GM12875 (cell line): ENCODE measurements around the gene MSI2.

Experiments
- H3K4me3 ChIP-seq: one replicate; pipeline ENCODE4 v1.5.1; 2011; ENCODE audit warnings: low read depth, low read length, control low read depth
- TF ChIP-seq, protein P1 (sequence below): IDR thresholded peaks from 2 replicates; pipeline ENCODE4 v1.5.1; 2011; ENCODE audit warnings: low read depth, mild to moderate bottlenecking, control low read depth, inconsistent platforms, low read length, moderate library complexity, borderline replicate concordance; ENCODE audit not compliant: insufficient read depth

The MSI2 gene

DNA sequence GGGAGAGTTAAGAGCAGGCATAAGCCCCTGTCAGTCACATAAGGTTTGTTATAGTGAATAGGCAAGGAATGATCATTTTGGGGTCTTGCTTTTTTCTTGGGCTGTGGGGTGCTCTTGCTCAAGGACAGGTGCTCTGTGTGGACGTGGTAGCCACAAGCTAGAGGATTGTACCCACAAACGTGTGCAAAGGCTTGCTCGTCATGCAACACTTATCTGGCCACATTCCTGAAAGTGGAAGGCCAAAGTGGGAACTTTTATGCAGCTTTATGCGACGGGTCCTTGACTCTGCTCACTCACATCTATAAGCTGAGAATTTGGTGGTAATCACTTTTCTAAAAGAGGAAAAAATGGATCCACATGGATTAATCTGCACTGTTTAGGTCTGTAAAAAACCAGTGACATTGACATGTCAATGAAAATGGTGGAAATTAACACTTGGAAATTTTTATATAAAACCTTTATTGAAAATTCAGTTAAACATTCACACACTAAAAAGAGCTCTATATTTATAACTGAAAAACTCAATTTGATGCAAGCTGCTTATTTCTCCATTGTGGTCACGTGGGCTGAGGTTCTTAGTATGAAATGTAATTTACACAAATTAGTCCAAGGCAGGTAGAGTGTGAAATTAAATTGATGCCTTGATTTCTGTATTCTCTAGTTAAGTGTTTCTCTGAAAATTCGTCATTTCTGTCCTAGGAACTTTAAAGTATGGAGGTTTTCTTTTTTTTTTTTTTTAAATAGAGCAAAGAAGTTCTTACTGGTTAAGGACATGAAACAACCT, 162.3 kb downstream of the MSI2 start:
- TF ChIP-seq, protein P1, sequence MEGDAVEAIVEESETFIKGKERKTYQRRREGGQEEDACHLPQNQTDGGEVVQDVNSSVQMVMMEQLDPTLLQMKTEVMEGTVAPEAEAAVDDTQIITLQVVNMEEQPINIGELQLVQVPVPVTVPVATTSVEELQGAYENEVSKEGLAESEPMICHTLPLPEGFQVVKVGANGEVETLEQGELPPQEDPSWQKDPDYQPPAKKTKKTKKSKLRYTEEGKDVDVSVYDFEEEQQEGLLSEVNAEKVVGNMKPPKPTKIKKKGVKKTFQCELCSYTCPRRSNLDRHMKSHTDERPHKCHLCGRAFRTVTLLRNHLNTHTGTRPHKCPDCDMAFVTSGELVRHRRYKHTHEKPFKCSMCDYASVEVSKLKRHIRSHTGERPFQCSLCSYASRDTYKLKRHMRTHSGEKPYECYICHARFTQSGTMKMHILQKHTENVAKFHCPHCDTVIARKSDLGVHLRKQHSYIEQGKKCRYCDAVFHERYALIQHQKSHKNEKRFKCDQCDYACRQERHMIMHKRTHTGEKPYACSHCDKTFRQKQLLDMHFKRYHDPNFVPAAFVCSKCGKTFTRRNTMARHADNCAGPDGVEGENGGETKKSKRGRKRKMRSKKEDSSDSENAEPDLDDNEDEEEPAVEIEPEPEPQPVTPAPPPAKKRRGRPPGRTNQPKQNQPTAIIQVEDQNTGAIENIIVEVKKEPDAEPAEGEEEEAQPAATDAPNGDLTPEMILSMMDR, result no peak
- H3K4me3 ChIP-seq, result no peak overlapping the region

- TF ChIP-seq, protein P1, result no peak
- H3K4me3 ChIP-seq, result no peak overlapping the region
Measured at GRCh38 chr17:57419940-57420550, 163.7 kb downstream of the MSI2 start.

- H3K4me3 ChIP-seq, result no peak overlapping the region
- TF ChIP-seq, protein P1, result no peak
Measured at GRCh38 chr17:57420734-57421717, 164.7 kb downstream of the MSI2 start.

DNA sequence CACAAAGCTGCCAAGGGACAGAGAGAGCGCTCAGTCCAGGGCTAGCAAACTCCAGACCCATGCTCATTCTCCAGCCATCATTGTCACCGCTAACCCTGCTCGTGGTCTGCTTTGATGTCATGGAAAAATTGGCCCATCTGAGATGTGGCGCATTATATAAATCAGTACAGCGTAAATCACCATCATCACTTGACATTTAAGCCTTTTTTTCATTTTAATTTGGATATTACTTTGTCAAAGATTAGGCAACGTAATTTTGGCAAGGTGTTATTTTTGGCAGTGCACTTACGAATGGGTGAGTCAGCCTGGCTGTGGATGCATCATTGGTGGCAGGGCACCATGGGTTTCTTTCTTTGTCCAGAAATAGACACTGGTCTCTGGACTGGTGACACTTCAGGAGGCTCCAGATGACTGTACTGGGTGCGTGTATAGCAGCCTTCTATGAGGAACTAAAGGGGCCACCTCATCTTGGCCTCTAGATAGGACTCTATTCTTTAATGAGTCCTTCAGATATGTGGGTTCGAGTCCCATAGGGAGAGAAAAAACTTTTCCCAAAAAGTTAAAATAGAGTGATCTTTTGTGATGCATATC, 166.3 kb downstream of the MSI2 start:
- H3K4me3 ChIP-seq, result no peak overlapping the region
- TF ChIP-seq, protein P1, result no peak

DNA sequence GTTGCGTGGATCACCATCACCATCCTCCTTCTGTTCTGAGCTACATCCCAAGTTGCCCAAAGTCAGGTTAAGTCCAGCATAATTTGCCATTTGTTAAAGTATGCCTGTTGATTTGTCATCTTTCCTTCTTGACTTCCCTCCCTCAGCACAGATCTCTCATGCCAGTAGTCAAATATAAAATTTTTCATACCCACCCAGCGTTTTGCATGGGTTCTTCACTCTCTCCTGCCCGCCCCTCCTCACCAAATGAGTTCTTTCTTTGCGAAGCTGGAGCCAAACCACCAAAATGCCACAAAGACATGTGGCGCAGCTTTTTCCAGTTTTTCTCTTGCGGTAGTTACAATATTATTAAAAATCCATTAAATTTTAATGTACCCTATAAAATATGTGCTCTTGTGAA, 167.2 kb downstream of the MSI2 start:
- no peak overlapping the region for H3K4me3 ChIP-seq
- TF ChIP-seq, protein P1, result no peak

GRCh38 chr17:57424273-57424672, 167.9 kb downstream of the MSI2 start:
- H3K4me3 ChIP-seq, result no peak overlapping the region
- TF ChIP-seq, protein P1, result no peak
